ENCODE results near the gene ANKS1B.

DNA sequence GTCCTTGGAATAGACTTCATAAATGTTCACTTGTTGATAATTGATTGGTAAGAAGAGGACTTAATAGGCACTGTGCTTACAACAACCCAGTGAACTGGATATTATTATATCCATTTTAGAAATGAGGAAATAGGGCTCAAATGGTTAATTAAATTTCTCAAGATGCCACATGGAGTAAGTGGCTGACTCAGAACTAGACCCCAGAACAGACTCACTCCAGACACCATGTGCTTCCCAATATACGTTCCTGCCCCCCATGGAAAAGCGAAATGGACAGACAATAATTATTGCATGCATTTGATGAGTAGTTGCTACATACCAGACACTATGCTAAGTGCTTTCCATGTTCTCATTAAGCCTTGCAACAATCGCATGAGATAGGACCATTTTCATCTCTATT, 895 bp upstream of the ANKS1B start:
- TF ChIP-seq, protein P1, sequence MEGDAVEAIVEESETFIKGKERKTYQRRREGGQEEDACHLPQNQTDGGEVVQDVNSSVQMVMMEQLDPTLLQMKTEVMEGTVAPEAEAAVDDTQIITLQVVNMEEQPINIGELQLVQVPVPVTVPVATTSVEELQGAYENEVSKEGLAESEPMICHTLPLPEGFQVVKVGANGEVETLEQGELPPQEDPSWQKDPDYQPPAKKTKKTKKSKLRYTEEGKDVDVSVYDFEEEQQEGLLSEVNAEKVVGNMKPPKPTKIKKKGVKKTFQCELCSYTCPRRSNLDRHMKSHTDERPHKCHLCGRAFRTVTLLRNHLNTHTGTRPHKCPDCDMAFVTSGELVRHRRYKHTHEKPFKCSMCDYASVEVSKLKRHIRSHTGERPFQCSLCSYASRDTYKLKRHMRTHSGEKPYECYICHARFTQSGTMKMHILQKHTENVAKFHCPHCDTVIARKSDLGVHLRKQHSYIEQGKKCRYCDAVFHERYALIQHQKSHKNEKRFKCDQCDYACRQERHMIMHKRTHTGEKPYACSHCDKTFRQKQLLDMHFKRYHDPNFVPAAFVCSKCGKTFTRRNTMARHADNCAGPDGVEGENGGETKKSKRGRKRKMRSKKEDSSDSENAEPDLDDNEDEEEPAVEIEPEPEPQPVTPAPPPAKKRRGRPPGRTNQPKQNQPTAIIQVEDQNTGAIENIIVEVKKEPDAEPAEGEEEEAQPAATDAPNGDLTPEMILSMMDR (IDR thresholded peaks at IDR 0.05), result no peak
- no peak for TF ChIP-seq RELA (CRISPR knock-in tag; IDR thresholded peaks at IDR 0.05; ENCODE audit: borderline replicate concordance)
- TF ChIP-seq CREB1 (CRISPR knock-in tag; IDR thresholded peaks at IDR 0.05), result no peak
- TF ChIP-seq, protein P2, sequence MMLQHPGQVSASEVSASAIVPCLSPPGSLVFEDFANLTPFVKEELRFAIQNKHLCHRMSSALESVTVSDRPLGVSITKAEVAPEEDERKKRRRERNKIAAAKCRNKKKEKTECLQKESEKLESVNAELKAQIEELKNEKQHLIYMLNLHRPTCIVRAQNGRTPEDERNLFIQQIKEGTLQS (CRISPR knock-in tag; conservative IDR thresholded peaks at IDR 0.05), result no peak
- TF ChIP-seq ZNF232 (CRISPR knock-in tag; IDR thresholded peaks at IDR 0.05), result no peak
